WTC11 (cell line): ENCODE measurements around the gene BMP6. TPM values are rescaled to one million over a fixed set of nuclear protein-coding genes. Genes with fewer than 3 reads are reported as not detected.

Experiments used
- ATAC-seq: fragments of 200-7000 bp; cut with Tn5 transposase; 2 replicates; pipeline ENCODE4 v1.10.0; 2021; ENCODE audit warnings: mild to moderate bottlenecking, moderate library complexity
- CTCF ChIA-PET: fragments of 300-600 bp; sonication (Branson Sonifier 250); formaldehyde crosslinking; loops from one replicate; lab custom pipeline; 2021; ENCODE audit warnings: antibody characterized with exemption; lab: Charles Lee
- POLR2A ChIA-PET: fragments of 350-600 bp; sonication (Branson Sonifier 250); formaldehyde crosslinking; loops from one replicate; lab custom pipeline; 2021; ENCODE audit warnings: antibody characterized with exemption; lab: Charles Lee
- DNase-seq: peaks from one replicate; pipeline ENCODE4 v3.0.0; 2021; ENCODE audit warnings: low spot score
- H3K27ac Mint-ChIP-seq: 2 replicates; pipeline ENCODE4 v1.8.0; 2021; ENCODE audit warnings: mixed read lengths
- H3K27me3 Mint-ChIP-seq: 2 replicates; pipeline ENCODE4 v1.8.0; 2021; ENCODE audit warnings: low read depth, mild to moderate bottlenecking, moderate library complexity, mixed read lengths
- H3K36me3 Mint-ChIP-seq: 2 replicates; pipeline ENCODE4 v1.8.0; 2021; ENCODE audit warnings: mixed read lengths
- H3K4me1 Mint-ChIP-seq: 2 replicates; pipeline ENCODE4 v1.8.0; 2022; ENCODE audit warnings: mixed read lengths
- H3K4me3 Mint-ChIP-seq: 2 replicates; pipeline ENCODE4 v1.8.0; 2021; ENCODE audit warnings: mild to moderate bottlenecking, moderate library complexity, mixed read lengths
- H3K9me3 Mint-ChIP-seq: 2 replicates; pipeline ENCODE4 v1.8.0; 2021; ENCODE audit warnings: mixed read lengths
- ETV6 ChIP-seq: sonication (generic); formaldehyde crosslinking; IDR thresholded peaks from 2 replicates; pipeline ENCODE4 v1.8.1; 2022; ENCODE audit warnings: mild to moderate bottlenecking, missing genetic modification reagents
- FOXJ3 ChIP-seq: sonication (generic); formaldehyde crosslinking; IDR thresholded peaks from 2 replicates; pipeline ENCODE4 v1.9.0; 2021; ENCODE audit warnings: missing genetic modification reagents, mild to moderate bottlenecking, borderline replicate concordance
- GRHL2 ChIP-seq: fragments of 250-450 bp; sonication (Bioruptor Pico); IDR thresholded peaks from 2 replicates; pipeline ENCODE4 v1.8.0; 2022; ENCODE audit warnings: mild to moderate bottlenecking, moderate library complexity; ENCODE audit not compliant: insufficient replicate concordance, severe bottlenecking
- HMGA2 ChIP-seq: fragments of 250-450 bp; sonication (Bioruptor Pico); IDR thresholded peaks from 2 replicates; pipeline ENCODE4 v1.4.0; 2021; ENCODE audit warnings: mild to moderate bottlenecking, moderate library complexity
- IRF2 ChIP-seq: sonication (generic); formaldehyde crosslinking; IDR thresholded peaks from 2 replicates; pipeline ENCODE4 v1.8.0; 2022; ENCODE audit warnings: low read depth, missing genetic modification reagents, borderline replicate concordance
- MAX ChIP-seq: sonication (generic); formaldehyde crosslinking; IDR thresholded peaks from 2 replicates; pipeline ENCODE4 v1.8.0; 2022; ENCODE audit warnings: mild to moderate bottlenecking, missing genetic modification reagents
- MYBL2 ChIP-seq: sonication (generic); formaldehyde crosslinking; IDR thresholded peaks from 2 replicates; pipeline ENCODE4 v1.8.1; 2023; ENCODE audit warnings: mild to moderate bottlenecking, moderate library complexity, missing genetic modification reagents
- NFYB ChIP-seq: sonication (generic); formaldehyde crosslinking; conservative IDR thresholded peaks from 2 replicates; pipeline ENCODE4 v1.8.0; 2022; ENCODE audit warnings: low read depth, missing genetic modification reagents
- NR3C1 ChIP-seq: sonication (generic); formaldehyde crosslinking; conservative IDR thresholded peaks from 2 replicates; pipeline ENCODE4 v1.8.1; 2023; ENCODE audit warnings: low read depth, mild to moderate bottlenecking, missing genetic modification reagents
- USF1 ChIP-seq: sonication (generic); formaldehyde crosslinking; IDR thresholded peaks from 2 replicates; pipeline ENCODE4 v1.8.0; 2022; ENCODE audit warnings: mild to moderate bottlenecking, missing genetic modification reagents
- ZNF138 ChIP-seq: sonication (generic); formaldehyde crosslinking; conservative IDR thresholded peaks from 2 replicates; pipeline ENCODE4 v1.8.1; 2022; ENCODE audit warnings: mild to moderate bottlenecking, moderate library complexity, missing genetic modification reagents
- ZNF219 ChIP-seq: sonication (generic); formaldehyde crosslinking; IDR thresholded peaks from 2 replicates; pipeline ENCODE4 v1.8.0; 2023; ENCODE audit warnings: missing genetic modification reagents, mild to moderate bottlenecking, borderline replicate concordance
- ZNF263 ChIP-seq: sonication (generic); formaldehyde crosslinking; IDR thresholded peaks from 2 replicates; pipeline ENCODE4 v1.8.1; 2022; ENCODE audit warnings: low read depth, mild to moderate bottlenecking, moderate library complexity, missing genetic modification reagents
- ZNF512 ChIP-seq: sonication (generic); formaldehyde crosslinking; IDR thresholded peaks from 2 replicates; pipeline ENCODE4 v1.8.1; 2022; ENCODE audit warnings: missing genetic modification reagents, borderline replicate concordance
- ZSCAN18 ChIP-seq: fragments of 250-450 bp; sonication (Bioruptor Pico); IDR thresholded peaks from 2 replicates; pipeline ENCODE4 v2.1.2; 2022; ENCODE audit warnings: mild to moderate bottlenecking, moderate library complexity
- total RNA-seq: library from RNA; stranded (reverse); gene quantifications from 3 replicates; pipeline ENCODE4 v1.2.3, GENCODE V29; 2021
- TF ChIP-seq, protein P1 (sequence below): sonication (generic); formaldehyde crosslinking; IDR thresholded peaks from 2 replicates; pipeline ENCODE4 v1.8.0; 2023; ENCODE audit warnings: missing genetic modification reagents
- TF ChIP-seq, protein P2 (sequence below): fragments of 250-450 bp; sonication (Bioruptor Pico); conservative IDR thresholded peaks from 2 replicates; pipeline ENCODE4 v1.9.0; 2021; ENCODE audit warnings: mild to moderate bottlenecking
- TF ChIP-seq, protein P3 (sequence below): sonication (generic); formaldehyde crosslinking; IDR thresholded peaks from 2 replicates; pipeline ENCODE4 v1.8.1; 2022; ENCODE audit warnings: mild to moderate bottlenecking, moderate library complexity, missing genetic modification reagents
- TF ChIP-seq, protein P4 (sequence below): sonication (generic); formaldehyde crosslinking; conservative IDR thresholded peaks from 2 replicates; pipeline ENCODE4 v1.8.1; 2022; ENCODE audit warnings: mild to moderate bottlenecking, missing genetic modification reagents

Gene BMP6
- total RNA-seq, 1 experiment from 2014 or later, result 1.0 TPM

- TF ChIP-seq, protein P1, sequence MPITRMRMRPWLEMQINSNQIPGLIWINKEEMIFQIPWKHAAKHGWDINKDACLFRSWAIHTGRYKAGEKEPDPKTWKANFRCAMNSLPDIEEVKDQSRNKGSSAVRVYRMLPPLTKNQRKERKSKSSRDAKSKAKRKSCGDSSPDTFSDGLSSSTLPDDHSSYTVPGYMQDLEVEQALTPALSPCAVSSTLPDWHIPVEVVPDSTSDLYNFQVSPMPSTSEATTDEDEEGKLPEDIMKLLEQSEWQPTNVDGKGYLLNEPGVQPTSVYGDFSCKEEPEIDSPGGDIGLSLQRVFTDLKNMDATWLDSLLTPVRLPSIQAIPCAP, result no peak
- TF ChIP-seq, protein P2, sequence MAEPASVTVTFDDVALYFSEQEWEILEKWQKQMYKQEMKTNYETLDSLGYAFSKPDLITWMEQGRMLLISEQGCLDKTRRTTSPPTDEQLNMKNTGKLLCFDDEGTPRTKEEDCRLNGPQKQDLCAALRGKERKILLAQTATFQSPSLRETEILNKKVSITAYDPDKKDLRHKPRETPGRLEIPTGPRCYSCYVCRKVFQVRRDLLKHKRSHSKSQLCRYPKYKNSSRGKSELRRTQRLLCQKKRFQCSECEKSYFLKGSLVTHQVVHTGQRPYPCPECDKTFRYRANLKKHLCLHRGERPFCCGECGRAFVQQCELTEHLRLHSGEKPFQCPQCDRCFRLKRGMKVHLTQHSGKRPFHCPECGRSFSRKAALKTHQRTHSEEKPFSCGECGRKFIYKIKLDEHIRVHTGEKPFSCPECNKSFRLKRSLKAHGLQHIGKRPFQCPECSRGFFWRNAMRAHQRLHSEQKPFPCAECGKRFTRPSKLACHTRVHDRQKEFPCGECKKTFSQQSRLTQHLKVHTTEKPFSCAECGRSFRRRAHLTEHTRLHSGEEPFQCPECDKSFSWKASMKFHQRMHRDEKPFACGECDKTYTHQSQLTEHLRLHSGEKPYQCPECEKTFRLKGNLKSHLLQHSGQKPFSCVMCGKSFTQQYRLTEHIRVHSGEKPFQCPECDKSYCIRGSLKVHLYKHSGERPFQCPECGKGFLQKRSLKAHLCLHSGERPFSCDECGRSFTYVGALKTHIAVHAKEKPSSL (CRISPR knock-in tag), result no peak
- no peak for TF ChIP-seq FOXJ3 (CRISPR knock-in tag)
- Mint-ChIP-seq H3K36me3 (no peaks in the 10 kb centered on the region), H3K4me1 (peaks cover 11% of the 10 kb centered on the region), H3K9me3 (no peaks in the 10 kb centered on the region), H3K27me3 (no peaks in the 10 kb centered on the region), H3K4me3 (no peak overlapping the region), H3K27ac (no peak overlapping the region)
- DNase-seq, result no peak
- ChIA-PET POLR2A (no interaction called here), CTCF (no interaction called here)
- no peak for ATAC-seq
These were observed 110.6 kb downstream of the BMP6 start for GRCh38 chr6:7836371-7837026.

DNA sequence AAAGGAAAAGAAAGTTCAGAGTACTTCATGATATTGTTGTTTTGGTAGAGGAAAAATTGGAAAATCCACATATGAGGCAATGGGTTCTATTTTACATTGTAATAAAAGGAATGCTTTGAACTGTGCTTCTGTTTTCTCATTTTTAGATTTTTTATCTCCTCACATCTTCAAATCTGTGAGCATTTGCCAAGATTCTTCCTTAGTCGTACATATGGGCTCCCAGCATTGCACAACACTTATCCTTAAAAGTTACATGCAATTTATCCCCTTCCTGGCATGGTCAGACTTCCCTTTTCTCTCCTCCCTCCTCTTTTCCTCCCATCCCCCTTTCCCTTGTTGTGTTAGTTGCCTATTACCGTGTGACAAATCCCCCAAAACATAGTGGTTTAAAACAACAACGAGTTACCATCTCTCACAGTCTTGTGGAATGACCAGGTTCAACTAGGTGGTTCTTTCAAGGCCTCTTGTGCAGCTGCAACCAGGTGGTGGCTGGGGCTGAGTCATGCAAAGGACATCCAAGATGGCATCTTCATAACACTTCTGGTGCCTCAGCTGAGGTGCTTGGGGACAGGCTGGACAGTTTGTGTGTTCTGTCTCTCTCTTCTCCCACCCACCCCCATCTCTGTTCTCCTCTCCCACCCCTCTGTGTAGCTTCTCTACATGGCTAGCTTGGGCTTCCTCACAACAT is 116.0 kb downstream of the BMP6 start:
- Mint-ChIP-seq H3K36me3 (no peaks in the 10 kb centered on the region), H3K4me3 (no peak overlapping the region), H3K27ac (no peak overlapping the region), H3K27me3 (no peaks in the 10 kb centered on the region)
- ATAC-seq, result no peak
- TF ChIP-seq, protein P1, result no peak
- TF ChIP-seq ZNF263 (CRISPR knock-in tag) (no peak), HMGA2 (CRISPR knock-in tag) (no peak), GRHL2 (CRISPR knock-in tag) (no peak), ZNF219 (CRISPR knock-in tag) (no peak), ZSCAN18 (CRISPR knock-in tag) (no peak), USF1 (no peak), ZNF512 (CRISPR knock-in tag) (no peak), NR3C1 (CRISPR knock-in tag) (no peak), NFYB (CRISPR knock-in tag) (no peak), ZNF138 (CRISPR knock-in tag) (no peak), IRF2 (CRISPR knock-in tag) (no peak), MAX (CRISPR knock-in tag) (no peak), MYBL2 (CRISPR knock-in tag) (no peak), ETV6 (CRISPR knock-in tag) (no peak)
- TF ChIP-seq, protein P3, sequence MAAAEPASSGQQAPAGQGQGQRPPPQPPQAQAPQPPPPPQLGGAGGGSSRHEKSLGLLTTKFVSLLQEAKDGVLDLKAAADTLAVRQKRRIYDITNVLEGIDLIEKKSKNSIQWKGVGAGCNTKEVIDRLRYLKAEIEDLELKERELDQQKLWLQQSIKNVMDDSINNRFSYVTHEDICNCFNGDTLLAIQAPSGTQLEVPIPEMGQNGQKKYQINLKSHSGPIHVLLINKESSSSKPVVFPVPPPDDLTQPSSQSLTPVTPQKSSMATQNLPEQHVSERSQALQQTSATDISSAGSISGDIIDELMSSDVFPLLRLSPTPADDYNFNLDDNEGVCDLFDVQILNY, result no peak
- TF ChIP-seq, protein P4, sequence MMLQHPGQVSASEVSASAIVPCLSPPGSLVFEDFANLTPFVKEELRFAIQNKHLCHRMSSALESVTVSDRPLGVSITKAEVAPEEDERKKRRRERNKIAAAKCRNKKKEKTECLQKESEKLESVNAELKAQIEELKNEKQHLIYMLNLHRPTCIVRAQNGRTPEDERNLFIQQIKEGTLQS (CRISPR knock-in tag), result no peak
- TF ChIP-seq, all 79 proteins: peak for 0
- ChIA-PET POLR2A (no interaction called here), CTCF (no interaction called here)
- 0 out of 2 replicates have a peak, but pooled peaks cover 3% of the 10 kb centered on the region for H3K9me3 Mint-ChIP-seq
- no peak for DNase-seq
- peaks cover 14% of the 10 kb centered on the region for H3K4me1 Mint-ChIP-seq
